ENCODE data around the gene AOPEP. TPM values are rescaled to one million over a fixed set of nuclear protein-coding genes. Genes with fewer than 3 reads are reported as not detected.

AOPEP gene
- total RNA-seq, 2 donors from 2014 or later = 81.5 to 224 TPM

DNA sequence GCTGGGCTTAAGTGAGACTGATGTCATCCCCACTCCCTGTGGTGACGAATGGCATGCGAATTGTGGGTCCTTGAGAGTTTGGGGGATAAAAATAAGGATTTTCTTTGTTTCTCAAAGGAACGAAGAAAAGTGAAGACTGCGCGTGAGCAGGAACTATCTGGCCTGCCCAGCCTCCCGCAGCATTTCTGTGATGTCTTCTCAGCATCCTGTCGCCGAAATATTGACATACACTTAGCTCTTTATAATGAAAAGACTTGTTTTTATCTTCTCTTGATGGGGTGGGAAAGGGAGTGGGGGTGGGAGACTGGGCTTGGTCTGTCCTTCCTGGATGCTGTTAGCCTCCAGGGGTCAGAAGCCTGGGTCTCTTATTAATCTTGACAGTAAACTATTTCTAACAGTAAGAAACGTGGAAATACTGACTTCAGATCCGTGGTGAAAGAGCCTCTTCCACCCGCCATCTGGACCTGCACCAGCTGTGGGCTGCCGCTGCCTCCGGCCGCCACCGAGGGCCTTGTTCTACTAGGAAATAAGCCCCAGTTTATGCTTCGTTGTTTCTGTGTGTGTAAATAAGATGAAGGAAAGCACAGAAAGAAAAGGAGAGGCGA lies 351.4 kb downstream of the AOPEP start:
- Histone ChIP-seq H3K4me3 (no peak overlapping the region), H3K36me3 (replicated peaks in 1 of 2; ENCODE audit: insufficient read depth in 1 of 2, low read depth in 2 of 2) (peaks cover 0 to 16% of the 10 kb centered on the region in 2 donors), H3K27me3 (no peaks in the 10 kb centered on the region), H3K4me1 (peaks cover 64% of the 10 kb centered on the region), H3K27ac (peak overlapping the region; percentile 43 to 53 (median 50)), H3K9me3 (no peaks in the 10 kb centered on the region)
- ATAC-seq = no peak
- DNase-seq = peak in 2 of 4 donors; percentile 43 to 63
- intact Hi-C loops (cut with DNase I) = no loop called here
- 60 to 61% methylated on average over 17 of the region's 17 CpGs for WGBS, 2 donors
- TF ChIP-seq, protein P1, sequence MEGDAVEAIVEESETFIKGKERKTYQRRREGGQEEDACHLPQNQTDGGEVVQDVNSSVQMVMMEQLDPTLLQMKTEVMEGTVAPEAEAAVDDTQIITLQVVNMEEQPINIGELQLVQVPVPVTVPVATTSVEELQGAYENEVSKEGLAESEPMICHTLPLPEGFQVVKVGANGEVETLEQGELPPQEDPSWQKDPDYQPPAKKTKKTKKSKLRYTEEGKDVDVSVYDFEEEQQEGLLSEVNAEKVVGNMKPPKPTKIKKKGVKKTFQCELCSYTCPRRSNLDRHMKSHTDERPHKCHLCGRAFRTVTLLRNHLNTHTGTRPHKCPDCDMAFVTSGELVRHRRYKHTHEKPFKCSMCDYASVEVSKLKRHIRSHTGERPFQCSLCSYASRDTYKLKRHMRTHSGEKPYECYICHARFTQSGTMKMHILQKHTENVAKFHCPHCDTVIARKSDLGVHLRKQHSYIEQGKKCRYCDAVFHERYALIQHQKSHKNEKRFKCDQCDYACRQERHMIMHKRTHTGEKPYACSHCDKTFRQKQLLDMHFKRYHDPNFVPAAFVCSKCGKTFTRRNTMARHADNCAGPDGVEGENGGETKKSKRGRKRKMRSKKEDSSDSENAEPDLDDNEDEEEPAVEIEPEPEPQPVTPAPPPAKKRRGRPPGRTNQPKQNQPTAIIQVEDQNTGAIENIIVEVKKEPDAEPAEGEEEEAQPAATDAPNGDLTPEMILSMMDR (IDR thresholded peaks at IDR 0.05) = no peak
- no peak for TF ChIP-seq POLR2A (IDR thresholded peaks at IDR 0.05)

DNA sequence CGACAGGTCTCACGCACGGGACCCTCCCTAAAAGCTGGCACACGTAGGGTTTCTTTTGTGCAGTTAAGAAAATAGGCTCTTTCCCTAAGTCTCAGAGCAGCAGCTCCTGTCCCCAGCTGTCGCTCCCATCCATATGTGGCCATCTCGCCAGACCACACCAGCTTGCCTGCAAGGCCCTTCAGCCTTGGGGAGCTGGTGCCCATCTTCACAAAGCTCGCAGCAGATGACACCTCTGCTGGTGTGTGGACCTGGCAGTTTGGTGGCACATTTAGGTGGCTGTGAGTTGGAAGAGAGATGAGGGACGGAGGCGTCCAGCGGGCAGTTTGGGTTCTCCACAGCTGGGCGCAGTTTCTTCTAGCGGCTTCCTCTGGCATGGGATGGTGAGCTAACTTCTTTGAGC lies 352.0 kb downstream of the AOPEP start:
- TF ChIP-seq, protein P1 (IDR thresholded peaks at IDR 0.05) = no peak
- no peak for TF ChIP-seq POLR2A (IDR thresholded peaks at IDR 0.05)
- ATAC-seq (no peak), DNase-seq (peak in 1 of 4 donors; percentile 22)
- Histone ChIP-seq H3K4me3 (no peak overlapping the region), H3K9me3 (no peaks in the 10 kb centered on the region), H3K27ac (peak overlapping the region in 3 of 4 donors; percentile 47 to 53 (median 52)), H3K4me1 (peaks cover 58% of the 10 kb centered on the region), H3K27me3 (no peaks in the 10 kb centered on the region), H3K36me3 (replicated peaks in 1 of 2; ENCODE audit: insufficient read depth in 1 of 2, low read depth in 2 of 2) (peaks cover 0 to 20% of the 10 kb centered on the region in 2 donors)
- intact Hi-C loops (cut with DNase I) = no loop called here
- WGBS, 2 donors = 73 to 78% methylated on average over 12 of the region's 12 CpGs

DNA sequence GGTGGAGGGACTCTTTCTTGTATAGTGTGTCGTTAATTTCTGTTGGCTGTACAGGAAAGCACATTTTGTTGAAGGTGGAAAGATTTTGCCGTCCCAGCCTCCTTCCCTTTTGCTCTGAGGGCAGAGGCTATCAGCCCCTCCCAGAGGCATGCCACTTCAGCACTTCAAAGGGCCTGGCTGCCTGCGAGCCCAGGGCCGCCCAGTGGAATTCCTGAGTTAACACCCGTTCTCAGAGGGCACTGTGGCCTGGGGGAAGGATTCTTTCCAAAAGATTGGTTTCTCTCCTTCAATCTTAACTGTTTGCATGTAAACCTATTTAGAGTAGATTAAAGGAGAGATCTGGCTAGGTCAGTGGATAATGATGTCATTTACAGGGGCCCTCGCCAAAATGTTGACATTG lies 352.4 kb downstream of the AOPEP start:
- TF ChIP-seq, protein P1 (IDR thresholded peaks at IDR 0.05) = peak in 2 of 7 experiments; percentile 10 to 31
- TF ChIP-seq POLR2A (IDR thresholded peaks at IDR 0.05) = no peak
- Histone ChIP-seq H3K4me3 (no peak overlapping the region), H3K9me3 (no peaks in the 10 kb centered on the region), H3K27me3 (no peaks in the 10 kb centered on the region), H3K36me3 (replicated peaks in 1 of 2; ENCODE audit: insufficient read depth in 1 of 2, low read depth in 2 of 2) (peaks cover 0 to 20% of the 10 kb centered on the region in 2 donors), H3K4me1 (peaks cover 53% of the 10 kb centered on the region), H3K27ac (peak overlapping the region in 3 of 4 donors; percentile 47 to 53 (median 52))
- 18 to 32% methylated on average over 6 of the region's 6 CpGs for WGBS, 2 donors
- ATAC-seq (peak; percentile 19), DNase-seq (peak in 1 of 4 donors; percentile 51)
- intact Hi-C loops (cut with DNase I) = no loop called here

DNA sequence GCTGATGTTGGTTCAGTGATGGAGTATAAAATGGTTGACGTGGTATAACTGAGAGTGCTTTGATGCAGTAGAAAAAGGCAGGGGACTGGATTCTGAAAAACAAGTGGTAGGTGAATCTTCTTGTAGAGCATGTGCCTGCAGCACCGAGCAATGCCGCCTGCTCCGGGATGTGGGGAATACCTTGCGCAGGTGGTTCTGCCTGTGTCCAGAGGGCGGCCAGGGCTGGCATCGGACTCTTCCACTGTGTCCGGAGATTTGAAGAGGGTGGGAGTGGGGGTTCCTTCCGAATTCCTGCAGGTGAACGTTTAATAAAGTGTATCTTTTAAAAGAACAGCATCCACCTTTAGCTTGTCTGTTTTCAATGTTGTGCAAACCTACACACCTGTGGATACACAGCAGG lies 353.0 kb downstream of the AOPEP start:
- intact Hi-C loops (cut with DNase I) = no loop called here
- peaks cover 0 to 22% of the 10 kb centered on the region in 2 donors for H3K36me3 ChIP-seq (replicated peaks in 1 of 2; ENCODE audit: insufficient read depth in 1 of 2, low read depth in 2 of 2)
- 83 to 85% methylated on average over 10 of the region's 10 CpGs for WGBS, 2 donors
- no peak overlapping the region for H3K4me3 ChIP-seq
- ATAC-seq = no peak
- H3K9me3 ChIP-seq = no peaks in the 10 kb centered on the region
- H3K27ac ChIP-seq = peak overlapping the region in 2 of 4 donors; percentile 47 to 52
- TF ChIP-seq, protein P1 (IDR thresholded peaks at IDR 0.05) = no peak
- no peak for TF ChIP-seq POLR2A (IDR thresholded peaks at IDR 0.05)
- DNase-seq = peak in 1 of 4 donors; percentile 12
- H3K4me1 ChIP-seq = peaks cover 48% of the 10 kb centered on the region
- H3K27me3 ChIP-seq = no peaks in the 10 kb centered on the region
